UCSD-AML1 (cell line): ENCODE data around the gene RNF113B.

ENCODE experiments used
- DNase-seq: peaks from one replicate; lab custom pipeline; 2025; ENCODE audit not compliant: unreplicated experiment; lab: John Stamatoyannopoulos, UW

The RNF113B gene

DNA sequence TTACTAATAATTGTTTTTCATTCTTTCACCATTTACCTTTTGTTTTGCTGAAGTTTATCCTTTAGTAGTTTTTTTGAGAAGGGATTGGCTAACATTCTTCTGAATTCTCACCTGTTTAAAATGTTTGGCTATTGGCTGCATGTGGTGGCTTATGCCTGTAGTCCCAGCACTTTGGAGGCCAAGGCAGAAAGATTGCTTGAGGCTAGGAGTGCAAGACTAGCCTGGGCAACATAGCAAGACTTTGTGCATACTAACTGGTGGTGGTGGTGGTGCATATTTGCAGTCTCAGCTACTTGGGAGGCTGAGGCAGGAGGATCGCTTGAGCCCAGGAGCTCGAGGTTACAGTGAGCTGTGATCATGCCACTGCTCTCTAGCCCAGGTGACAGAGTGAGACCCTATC, 27.5 kb upstream of the RNF113B start:
- DNase-seq = no peak

- no peak for DNase-seq
These were observed 26.7 kb upstream of the RNF113B start for GRCh38 chr13:98203646-98204326.

DNA sequence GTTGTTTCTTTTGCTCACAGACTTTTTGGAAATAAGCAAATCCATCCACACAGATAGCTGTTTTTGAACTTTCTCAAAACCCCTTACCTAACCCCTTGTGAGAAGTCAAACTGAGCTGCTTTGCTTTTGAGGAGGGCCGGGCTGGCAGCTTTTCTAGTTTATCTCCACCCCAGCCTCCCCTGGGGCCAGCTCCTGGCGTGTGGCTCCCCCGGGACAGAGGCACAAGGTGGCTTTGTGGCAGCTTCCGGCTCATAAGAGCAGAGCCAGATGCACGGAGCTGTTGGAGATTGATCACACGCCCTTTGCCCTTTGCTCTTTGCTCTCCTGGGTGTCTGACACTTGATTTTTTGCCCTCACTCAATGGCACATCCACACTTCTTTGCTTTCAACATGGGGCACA, 24.9 kb upstream of the RNF113B start:
- no peak for DNase-seq

DNA sequence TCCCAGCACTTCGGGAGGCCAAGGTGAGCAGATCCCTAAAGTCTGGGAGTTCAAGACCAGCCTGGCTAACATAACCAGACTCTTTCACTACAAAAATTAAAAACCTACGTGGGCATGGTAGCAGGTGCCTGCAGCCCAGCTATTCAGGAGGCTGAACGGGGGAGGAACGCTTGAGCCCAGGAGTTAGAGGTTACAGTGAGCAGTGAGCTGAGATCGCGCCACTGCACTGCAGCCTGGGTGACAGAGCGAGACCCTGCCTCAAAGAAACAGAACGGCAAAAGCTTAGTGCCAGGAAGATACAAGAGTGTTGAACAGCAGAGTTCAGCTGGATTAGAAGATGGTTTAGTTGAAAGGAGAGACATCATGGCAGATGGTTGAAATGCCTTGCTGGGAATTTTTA, 24.1 kb upstream of the RNF113B start:
- no peak for DNase-seq

- DNase-seq = no peak
These were observed 23.3 kb upstream of the RNF113B start for GRCh38 chr13:98200211-98200878.

DNA sequence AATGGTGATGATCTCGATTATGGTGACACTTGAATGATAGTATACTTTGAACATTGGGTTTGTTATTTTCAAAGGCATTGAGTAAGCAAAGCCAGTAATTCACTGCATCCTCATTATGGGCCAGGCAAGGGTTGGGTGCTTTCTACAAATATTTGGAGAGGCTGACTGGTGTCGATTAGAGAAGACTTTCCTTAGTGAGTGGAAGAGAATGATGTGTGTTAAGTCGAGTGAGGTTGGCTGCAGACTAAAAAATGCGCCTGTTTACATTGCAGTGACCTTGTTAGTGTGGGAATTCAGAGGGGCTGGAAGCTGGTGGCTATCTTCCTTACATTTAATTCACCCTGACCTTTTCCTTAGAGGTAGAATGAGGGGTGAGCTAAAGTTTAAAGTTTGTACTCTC, 22.4 kb upstream of the RNF113B start:
- DNase-seq = no peak

- no peak for DNase-seq
These were observed 21.6 kb upstream of the RNF113B start for GRCh38 chr13:98198683-98199082.

DNA sequence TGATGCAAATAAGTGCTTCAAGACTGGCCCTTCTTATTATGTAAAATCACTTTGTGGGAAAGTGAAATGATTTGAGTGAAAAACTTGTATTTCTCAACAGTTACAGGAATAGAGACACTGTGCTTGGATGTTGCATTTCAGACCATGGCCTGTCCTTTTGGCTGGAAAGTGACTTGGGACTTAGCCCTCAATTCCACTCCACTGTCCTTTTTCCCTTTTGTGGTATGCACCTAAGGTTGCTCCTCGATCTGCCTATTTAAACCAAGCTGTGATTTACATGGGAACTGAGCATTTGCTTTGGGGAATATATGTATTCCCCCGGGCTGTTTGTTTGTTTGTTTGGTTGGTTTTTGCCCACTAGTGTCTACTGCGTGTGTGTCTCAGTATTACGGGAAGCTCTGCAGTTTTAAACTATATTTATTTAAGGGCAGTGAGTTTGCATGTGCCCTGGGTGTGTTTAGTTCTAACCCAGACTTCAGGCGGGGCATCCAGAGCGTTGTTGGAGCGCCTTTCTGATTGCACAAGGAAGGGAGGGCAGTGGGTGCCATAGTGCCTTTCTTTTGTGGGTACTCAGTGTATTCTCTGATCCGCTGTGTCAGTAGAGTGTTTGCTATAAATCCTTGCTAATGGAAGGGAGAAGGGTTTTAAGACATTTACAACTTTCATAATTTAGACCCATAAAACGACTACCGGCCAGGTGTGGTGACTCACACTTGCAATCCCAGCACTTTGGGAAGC, 18.2 kb upstream of the RNF113B start:
- no peak for DNase-seq

- DNase-seq = no peak
These were observed 14.9 kb upstream of the RNF113B start for GRCh38 chr13:98192008-98192407.

- no peak for DNase-seq
These were observed 13.9 kb upstream of the RNF113B start for GRCh38 chr13:98190889-98191444.

GRCh38 chr13:98189841-98190505, 12.9 kb upstream of the RNF113B start:
- no peak for DNase-seq

GRCh38 chr13:98188544-98189166, 11.6 kb upstream of the RNF113B start:
- no peak for DNase-seq

DNA sequence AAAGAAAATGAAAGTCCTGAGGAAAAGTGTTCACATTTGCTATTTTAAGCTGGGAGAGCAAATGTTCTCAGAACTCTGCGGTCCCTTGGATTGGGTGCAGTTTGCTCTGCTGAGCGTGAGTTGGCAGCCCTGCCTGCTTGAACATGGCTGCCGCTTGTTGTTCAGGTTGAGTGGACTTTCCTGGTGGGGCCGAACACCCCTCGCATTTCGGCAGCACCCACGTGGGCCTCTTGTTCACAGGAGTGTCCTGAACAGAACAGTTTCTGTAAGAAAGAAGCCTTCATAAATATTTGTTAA, 10.8 kb upstream of the RNF113B start:
- no peak for DNase-seq

- no peak for DNase-seq
These were observed 10.3 kb upstream of the RNF113B start for GRCh38 chr13:98187155-98187964.

DNA sequence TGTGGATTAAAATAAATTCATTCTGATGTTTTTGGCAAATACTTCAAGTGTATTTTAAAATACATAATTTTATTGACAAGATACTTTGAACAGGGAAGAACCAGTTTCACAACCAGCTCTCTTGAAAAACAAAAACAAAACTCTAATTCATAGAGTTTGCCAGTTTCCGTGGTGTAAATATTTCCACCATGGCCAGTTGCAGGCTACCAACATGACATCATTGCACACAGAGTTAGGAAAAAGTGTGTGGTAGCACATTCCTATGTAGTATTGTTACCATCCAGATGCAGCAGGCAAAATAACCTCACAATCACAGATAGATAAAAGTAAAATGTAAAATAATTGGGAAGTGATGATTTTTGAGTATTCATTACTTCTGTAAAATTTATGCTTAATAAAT, 7.7 kb upstream of the RNF113B start:
- no peak for DNase-seq

DNA sequence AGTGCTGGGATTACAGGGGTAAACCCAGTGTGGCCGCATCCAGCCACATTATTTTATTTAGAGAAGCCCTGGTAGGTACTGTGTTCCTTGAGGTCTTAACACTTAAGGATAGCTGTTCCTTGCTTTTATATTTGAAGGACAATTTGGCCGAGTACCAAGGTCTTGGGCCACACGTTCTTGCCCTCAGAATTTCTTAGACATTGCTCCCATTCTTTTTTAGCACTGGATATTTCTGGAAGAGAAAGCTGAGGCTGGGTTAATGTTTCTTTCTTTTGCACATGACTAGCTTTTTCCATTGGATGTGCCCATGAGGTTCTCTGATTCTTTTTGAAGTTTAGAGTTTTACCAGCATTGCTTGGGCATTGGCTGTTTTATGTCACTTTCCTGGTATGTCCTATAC, 5.5 kb upstream of the RNF113B start:
- DNase-seq = no peak

- DNase-seq = no peak
These were observed 5.1 kb upstream of the RNF113B start for GRCh38 chr13:98182153-98182552.

DNA sequence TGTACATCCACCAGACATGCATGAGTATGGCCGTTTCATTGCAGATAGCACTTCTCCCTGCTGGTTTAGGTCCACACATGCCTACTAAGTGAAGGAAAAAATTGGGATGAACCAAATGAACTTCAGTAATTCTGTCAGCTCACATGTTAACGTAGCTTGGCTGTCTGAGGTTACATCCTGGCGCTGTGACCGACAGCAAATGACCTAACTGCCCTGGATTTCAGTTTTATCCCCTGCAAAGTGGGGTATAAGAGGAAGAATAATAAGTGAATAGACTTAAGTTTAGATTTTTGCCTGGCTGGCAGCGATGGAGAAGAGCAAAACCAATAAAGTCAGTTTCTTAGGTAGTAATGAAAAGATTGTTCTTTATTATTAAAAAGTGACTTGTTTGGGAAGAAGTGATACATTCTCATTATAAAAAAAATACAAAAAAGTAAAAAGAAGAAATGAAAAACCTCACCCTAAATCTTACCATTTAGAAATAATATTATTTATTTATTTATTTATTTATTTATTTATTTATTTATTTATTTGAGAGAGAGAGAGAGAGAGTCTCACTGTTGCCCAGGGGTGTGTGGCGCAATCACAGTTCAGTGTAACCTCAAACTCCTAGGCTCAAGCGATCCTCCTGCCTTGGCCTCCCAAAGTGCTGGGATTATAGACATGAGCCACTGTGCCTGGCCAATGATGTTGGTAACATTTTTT, 4.2 kb upstream of the RNF113B start:
- no peak for DNase-seq

DNA sequence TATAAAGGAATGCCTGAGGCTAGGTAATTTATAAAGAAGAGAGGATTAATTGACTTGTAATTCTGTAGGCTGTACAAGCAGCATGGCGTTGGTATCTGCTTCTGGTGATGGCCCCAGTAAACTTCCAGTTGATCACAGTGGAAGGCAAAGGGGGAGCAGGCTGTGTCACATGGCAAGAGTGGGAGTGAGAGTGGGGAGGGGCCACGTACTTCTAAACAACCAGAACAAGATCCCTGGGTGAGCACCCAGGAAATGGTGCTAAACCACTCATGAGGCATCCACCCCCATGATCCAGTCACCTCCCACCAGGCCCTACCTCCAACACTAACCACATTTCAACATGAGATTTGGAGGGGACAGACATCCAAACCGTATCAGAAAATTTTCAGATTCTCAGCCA, 3.0 kb upstream of the RNF113B start:
- no peak for DNase-seq

- DNase-seq = no peak
These were observed 1.2 kb downstream of the RNF113B start for GRCh38 chr13:98175823-98176222.
